HepG2 (cell line): ENCODE measurements around the gene NBPF1. TPM values are rescaled to one million over a fixed set of nuclear protein-coding genes. Genes with fewer than 3 reads are reported as not detected.
A peak's percentile ranks its signal among the peaks of the same experiment; 100 is the strongest.

Source experiments
- AGO2 ChIP-seq: fragments of 200-400 bp; formaldehyde crosslinking; optimal IDR thresholded peaks from 2 replicates; pipeline ENCODE3; 2017; ENCODE audit warnings: mild to moderate bottlenecking, low read depth, low read length, moderate library complexity
- ARNT2 ChIP-seq: sonication (generic); formaldehyde crosslinking; IDR thresholded peaks from 2 replicates; pipeline ENCODE4 v1.8.0; 2022; ENCODE audit warnings: mild to moderate bottlenecking, low read depth, missing genetic modification reagents, moderate library complexity
- ATM ChIP-seq: fragments of 450-650 bp; IDR thresholded peaks from 2 replicates; pipeline ENCODE4 v1.7.1; 2017; ENCODE audit warnings: mild to moderate bottlenecking, borderline replicate concordance
- ISX ChIP-seq: sonication (generic); formaldehyde crosslinking; conservative IDR thresholded peaks from 2 replicates; pipeline ENCODE4 v1.5.0; 2020; ENCODE audit warnings: missing genetic modification reagents
- KLF11 ChIP-seq: IDR thresholded peaks from 2 replicates; pipeline ENCODE4 v1.6.1; 2016; ENCODE audit warnings: missing compliant biosample characterization
- NBN ChIP-seq: fragments of 450-650 bp; conservative IDR thresholded peaks from 2 replicates; pipeline ENCODE4 v1.6.1; 2017
- NFE2 ChIP-seq: sonication (generic); formaldehyde crosslinking; IDR thresholded peaks from 2 replicates; pipeline ENCODE4 v1.4.0; 2020; ENCODE audit warnings: missing genetic modification reagents
- PAX8 ChIP-seq: sonication (generic); formaldehyde crosslinking; IDR thresholded peaks from 2 replicates; pipeline ENCODE4 v1.8.0; 2022; ENCODE audit warnings: mild to moderate bottlenecking, missing genetic modification reagents, borderline replicate concordance
- RBFOX2 ChIP-seq: fragments of 200-400 bp; formaldehyde crosslinking; IDR thresholded peaks from 2 replicates; pipeline ENCODE4 v1.6.1; 2017; ENCODE audit warnings: low read depth, mild to moderate bottlenecking, low read length
- REXO4 ChIP-seq: sonication (generic); formaldehyde crosslinking; IDR thresholded peaks from 2 replicates; pipeline ENCODE4 v1.8.0; 2022; ENCODE audit warnings: missing genetic modification reagents, mild to moderate bottlenecking, borderline replicate concordance
- RFXAP ChIP-seq: sonication (generic); formaldehyde crosslinking; IDR thresholded peaks from 2 replicates; pipeline ENCODE4 v1.4.0; 2020; ENCODE audit warnings: missing genetic modification reagents, borderline replicate concordance
- ZIK1 ChIP-seq: sonication (generic); formaldehyde crosslinking; IDR thresholded peaks from 2 replicates; pipeline ENCODE4 v1.5.0; 2020; ENCODE audit warnings: mild to moderate bottlenecking, low read depth, missing genetic modification reagents, borderline replicate concordance
- ZNF136 ChIP-seq: sonication (generic); formaldehyde crosslinking; IDR thresholded peaks from 2 replicates; pipeline ENCODE4 v1.8.1; 2022; ENCODE audit warnings: low read depth, mild to moderate bottlenecking, moderate library complexity, missing genetic modification reagents
- ZNF263 ChIP-seq: sonication (generic); formaldehyde crosslinking; IDR thresholded peaks from 2 replicates; pipeline ENCODE4 v1.4.0; 2020; ENCODE audit warnings: missing genetic modification reagents
- ZNF547 ChIP-seq: sonication (generic); formaldehyde crosslinking; IDR thresholded peaks from 2 replicates; pipeline ENCODE4 v1.5.1; 2020; ENCODE audit warnings: mild to moderate bottlenecking, missing genetic modification reagents
- polyA plus RNA-seq, 8 experiments: library from polyadenylated mRNA; depleted of rRNA in 3 of 8; stranded (reverse) in 7 of 8; unstranded in 1 of 8; fragments of >200 nt; fragmentation: Illumina TruSeq in 4 of 8; extraction: Trizol in 4 of 8; gene quantifications; 2 replicates each; pipeline versions ENCODE4 v1.2.1 to v1.2.3, GENCODE V29; 2011 to 2016; ENCODE audit warnings: low read depth in 4 of 8, missing spikeins in 1 of 8, mixed read lengths in 1 of 8; ENCODE audit not compliant: insufficient read depth in 1 of 8
- total RNA-seq, 5 experiments: library from RNA; depleted of rRNA; stranded (reverse); fragments of >200 nt; fragmentation: Illumina TruSeq; extraction: Trizol; gene quantifications; 2 replicates each; pipeline ENCODE4 v1.2.3, GENCODE V29; 2016; ENCODE audit warnings: low read depth in 1 of 5
- TF ChIP-seq, protein P1 (sequence below): sonication (generic); formaldehyde crosslinking; IDR thresholded peaks from 2 replicates; pipeline ENCODE4 v1.4.0; 2020; ENCODE audit warnings: missing genetic modification reagents, low read depth, mild to moderate bottlenecking, borderline replicate concordance
- TF ChIP-seq, protein P2 (sequence below): sonication (generic); formaldehyde crosslinking; IDR thresholded peaks from 2 replicates; pipeline ENCODE4 v1.4.0; 2020; ENCODE audit warnings: mild to moderate bottlenecking, missing genetic modification reagents
- TF ChIP-seq, protein P3 (sequence below): sonication (generic); formaldehyde crosslinking; IDR thresholded peaks from 2 replicates; pipeline ENCODE4; 2020; ENCODE audit warnings: missing genetic modification reagents, mild to moderate bottlenecking, borderline replicate concordance
- TF ChIP-seq, protein P4 (sequence below): sonication (generic); formaldehyde crosslinking; IDR thresholded peaks from 2 replicates; pipeline ENCODE4 v1.8.1; 2023; ENCODE audit warnings: mild to moderate bottlenecking, missing genetic modification reagents, borderline replicate concordance
- TF ChIP-seq, protein P5 (sequence below): sonication (generic); formaldehyde crosslinking; IDR thresholded peaks from 2 replicates; pipeline ENCODE4 v1.4.0; 2020; ENCODE audit warnings: missing genetic modification reagents, borderline replicate concordance
- TF ChIP-seq, protein P6 (sequence below): sonication (generic); formaldehyde crosslinking; IDR thresholded peaks from 2 replicates; pipeline ENCODE4 v1.5.0; 2020; ENCODE audit warnings: mild to moderate bottlenecking, missing genetic modification reagents

The NBPF1 gene
- total and polyA plus RNA-seq, 2 of the 13 experiments (the other 11 are each of a cell fraction or from before 2014, with no cell fraction given) = 30.3 to 35.6 TPM

DNA sequence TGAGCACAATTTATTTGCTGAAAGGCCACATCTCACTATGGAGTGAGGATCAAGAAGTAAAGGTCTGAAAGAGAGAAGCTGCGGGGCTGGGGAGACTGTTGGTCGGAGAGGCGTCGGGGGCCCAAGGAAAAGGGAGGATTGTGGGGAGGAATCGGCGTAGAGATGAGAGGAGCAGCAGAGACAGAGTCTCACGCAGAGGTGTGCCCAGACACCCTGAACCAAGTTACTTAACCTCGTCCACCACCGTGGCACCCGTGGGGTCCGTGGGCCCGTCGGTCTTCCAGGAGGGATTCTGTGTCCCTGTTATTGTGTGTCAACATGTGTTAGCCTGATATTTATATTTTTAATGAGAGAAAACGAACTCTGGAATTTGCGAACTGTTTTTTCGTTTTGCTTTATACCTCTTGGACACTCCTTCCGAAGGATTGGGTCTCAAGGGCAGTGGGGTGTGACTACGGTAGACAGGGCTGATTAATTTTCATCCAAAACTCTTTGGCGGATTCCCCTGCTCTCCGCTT lies 3.8 kb upstream of the NBPF1 start (continued):
- TF ChIP-seq, protein P1, sequence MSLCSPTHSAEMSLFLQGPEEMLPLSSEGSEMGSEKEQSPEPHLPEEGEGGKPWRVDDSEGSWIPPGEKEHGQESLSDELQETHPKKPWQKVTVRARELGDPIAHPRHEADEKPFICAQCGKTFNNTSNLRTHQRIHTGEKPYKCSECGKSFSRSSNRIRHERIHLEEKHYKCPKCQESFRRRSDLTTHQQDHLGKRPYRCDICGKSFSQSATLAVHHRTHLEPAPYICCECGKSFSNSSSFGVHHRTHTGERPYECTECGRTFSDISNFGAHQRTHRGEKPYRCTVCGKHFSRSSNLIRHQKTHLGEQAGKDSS (CRISPR knock-in tag) = no peak
- no peak for TF ChIP-seq ZNF547 (CRISPR knock-in tag)
- 0 out of 2 replicates have a peak, but pooled peaks have one; percentile 29 for TF ChIP-seq RBFOX2
- peak; percentile 43; the same call in 1 of the 2 replicates for TF ChIP-seq ZNF263 (CRISPR knock-in tag)
- TF ChIP-seq KLF11 (CRISPR knock-in tag) = no peak
- TF ChIP-seq PAX8 (CRISPR knock-in tag) = no peak
- peak; percentile 88 for TF ChIP-seq AGO2
- TF ChIP-seq, protein P2, sequence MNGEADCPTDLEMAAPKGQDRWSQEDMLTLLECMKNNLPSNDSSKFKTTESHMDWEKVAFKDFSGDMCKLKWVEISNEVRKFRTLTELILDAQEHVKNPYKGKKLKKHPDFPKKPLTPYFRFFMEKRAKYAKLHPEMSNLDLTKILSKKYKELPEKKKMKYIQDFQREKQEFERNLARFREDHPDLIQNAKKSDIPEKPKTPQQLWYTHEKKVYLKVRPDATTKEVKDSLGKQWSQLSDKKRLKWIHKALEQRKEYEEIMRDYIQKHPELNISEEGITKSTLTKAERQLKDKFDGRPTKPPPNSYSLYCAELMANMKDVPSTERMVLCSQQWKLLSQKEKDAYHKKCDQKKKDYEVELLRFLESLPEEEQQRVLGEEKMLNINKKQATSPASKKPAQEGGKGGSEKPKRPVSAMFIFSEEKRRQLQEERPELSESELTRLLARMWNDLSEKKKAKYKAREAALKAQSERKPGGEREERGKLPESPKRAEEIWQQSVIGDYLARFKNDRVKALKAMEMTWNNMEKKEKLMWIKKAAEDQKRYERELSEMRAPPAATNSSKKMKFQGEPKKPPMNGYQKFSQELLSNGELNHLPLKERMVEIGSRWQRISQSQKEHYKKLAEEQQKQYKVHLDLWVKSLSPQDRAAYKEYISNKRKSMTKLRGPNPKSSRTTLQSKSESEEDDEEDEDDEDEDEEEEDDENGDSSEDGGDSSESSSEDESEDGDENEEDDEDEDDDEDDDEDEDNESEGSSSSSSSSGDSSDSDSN (CRISPR knock-in tag) = no peak
- no peak for TF ChIP-seq REXO4 (CRISPR knock-in tag)
- TF ChIP-seq, protein P3, sequence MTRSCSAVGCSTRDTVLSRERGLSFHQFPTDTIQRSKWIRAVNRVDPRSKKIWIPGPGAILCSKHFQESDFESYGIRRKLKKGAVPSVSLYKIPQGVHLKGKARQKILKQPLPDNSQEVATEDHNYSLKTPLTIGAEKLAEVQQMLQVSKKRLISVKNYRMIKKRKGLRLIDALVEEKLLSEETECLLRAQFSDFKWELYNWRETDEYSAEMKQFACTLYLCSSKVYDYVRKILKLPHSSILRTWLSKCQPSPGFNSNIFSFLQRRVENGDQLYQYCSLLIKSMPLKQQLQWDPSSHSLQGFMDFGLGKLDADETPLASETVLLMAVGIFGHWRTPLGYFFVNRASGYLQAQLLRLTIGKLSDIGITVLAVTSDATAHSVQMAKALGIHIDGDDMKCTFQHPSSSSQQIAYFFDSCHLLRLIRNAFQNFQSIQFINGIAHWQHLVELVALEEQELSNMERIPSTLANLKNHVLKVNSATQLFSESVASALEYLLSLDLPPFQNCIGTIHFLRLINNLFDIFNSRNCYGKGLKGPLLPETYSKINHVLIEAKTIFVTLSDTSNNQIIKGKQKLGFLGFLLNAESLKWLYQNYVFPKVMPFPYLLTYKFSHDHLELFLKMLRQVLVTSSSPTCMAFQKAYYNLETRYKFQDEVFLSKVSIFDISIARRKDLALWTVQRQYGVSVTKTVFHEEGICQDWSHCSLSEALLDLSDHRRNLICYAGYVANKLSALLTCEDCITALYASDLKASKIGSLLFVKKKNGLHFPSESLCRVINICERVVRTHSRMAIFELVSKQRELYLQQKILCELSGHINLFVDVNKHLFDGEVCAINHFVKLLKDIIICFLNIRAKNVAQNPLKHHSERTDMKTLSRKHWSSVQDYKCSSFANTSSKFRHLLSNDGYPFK = no peak
- TF ChIP-seq, protein P4, sequence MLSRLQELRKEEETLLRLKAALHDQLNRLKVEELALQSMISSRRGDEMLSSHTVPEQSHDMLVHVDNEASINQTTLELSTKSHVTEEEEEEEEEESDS = no peak
- no peak for TF ChIP-seq NFE2
- TF ChIP-seq, protein P5, sequence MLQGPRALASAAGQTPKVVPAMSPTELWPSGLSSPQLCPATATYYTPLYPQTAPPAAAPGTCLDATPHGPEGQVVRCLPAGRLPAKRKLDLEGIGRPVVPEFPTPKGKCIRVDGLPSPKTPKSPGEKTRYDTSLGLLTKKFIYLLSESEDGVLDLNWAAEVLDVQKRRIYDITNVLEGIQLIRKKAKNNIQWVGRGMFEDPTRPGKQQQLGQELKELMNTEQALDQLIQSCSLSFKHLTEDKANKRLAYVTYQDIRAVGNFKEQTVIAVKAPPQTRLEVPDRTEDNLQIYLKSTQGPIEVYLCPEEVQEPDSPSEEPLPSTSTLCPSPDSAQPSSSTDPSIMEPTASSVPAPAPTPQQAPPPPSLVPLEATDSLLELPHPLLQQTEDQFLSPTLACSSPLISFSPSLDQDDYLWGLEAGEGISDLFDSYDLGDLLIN (CRISPR knock-in tag) = no peak
- TF ChIP-seq, protein P6, sequence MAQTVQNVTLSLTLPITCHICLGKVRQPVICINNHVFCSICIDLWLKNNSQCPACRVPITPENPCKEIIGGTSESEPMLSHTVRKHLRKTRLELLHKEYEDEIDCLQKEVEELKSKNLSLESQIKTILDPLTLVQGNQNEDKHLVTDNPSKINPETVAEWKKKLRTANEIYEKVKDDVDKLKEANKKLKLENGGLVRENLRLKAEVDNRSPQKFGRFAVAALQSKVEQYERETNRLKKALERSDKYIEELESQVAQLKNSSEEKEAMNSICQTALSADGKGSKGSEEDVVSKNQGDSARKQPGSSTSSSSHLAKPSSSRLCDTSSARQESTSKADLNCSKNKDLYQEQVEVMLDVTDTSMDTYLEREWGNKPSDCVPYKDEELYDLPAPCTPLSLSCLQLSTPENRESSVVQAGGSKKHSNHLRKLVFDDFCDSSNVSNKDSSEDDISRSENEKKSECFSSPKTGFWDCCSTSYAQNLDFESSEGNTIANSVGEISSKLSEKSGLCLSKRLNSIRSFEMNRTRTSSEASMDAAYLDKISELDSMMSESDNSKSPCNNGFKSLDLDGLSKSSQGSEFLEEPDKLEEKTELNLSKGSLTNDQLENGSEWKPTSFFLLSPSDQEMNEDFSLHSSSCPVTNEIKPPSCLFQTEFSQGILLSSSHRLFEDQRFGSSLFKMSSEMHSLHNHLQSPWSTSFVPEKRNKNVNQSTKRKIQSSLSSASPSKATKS = no peak
- TF ChIP-seq ZNF136 = no peak
- TF ChIP-seq ATM = no peak
- no peak for TF ChIP-seq ARNT2 (CRISPR knock-in tag)
- 0 out of 2 replicates have a peak, but pooled peaks have one; percentile 3 for TF ChIP-seq RFXAP (CRISPR knock-in tag)
- no peak for TF ChIP-seq NBN
- no peak for TF ChIP-seq ZIK1 (CRISPR knock-in tag)
- no peak for TF ChIP-seq ISX (CRISPR knock-in tag)
